ENCODE results near the gene DUSP7.

DNA sequence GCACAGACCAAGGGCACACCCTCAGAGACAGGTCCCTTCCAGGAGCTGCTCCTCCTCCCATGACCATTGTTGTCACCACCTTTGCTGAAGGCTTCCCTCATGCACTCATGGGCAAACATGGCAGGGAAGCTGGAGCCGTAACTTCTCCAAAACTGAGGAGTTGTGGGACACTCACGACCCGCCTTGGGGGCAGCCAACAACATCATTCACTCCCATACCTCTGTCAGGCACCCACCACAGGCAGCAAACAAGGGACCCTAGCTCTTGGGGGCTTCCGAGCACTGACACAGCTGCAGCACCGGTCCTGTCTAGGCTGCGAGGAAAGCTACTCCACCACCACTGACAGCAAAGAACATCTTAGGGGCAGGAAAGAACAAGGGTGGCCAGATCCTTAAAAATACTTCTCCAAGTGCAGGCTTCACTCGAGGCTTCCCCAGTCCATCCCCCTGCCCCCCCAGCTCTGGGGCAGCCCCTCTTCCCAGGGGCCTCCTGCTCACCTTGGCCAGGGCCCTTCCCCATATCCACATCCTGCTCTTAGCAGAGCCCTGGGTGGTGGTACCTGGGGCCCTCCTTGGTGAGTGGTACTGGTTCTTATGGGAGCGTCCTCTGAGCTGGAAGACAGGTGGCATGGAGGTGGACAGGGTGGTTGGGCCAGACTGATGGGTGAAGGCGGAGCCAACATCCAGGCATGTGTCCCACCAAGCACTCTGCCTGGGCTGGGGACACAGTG, 28.0 kb upstream of the DUSP7 start:
- no peak for TF ChIP-seq TAF1 (IDR thresholded peaks at IDR 0.05; ENCODE audit: borderline replicate concordance, insufficient read depth, low read length)
- no peak for TF ChIP-seq POLR2AphosphoS5 (IDR thresholded peaks at IDR 0.05; ENCODE audit: low read depth, low read length)
- TF ChIP-seq, protein P1, sequence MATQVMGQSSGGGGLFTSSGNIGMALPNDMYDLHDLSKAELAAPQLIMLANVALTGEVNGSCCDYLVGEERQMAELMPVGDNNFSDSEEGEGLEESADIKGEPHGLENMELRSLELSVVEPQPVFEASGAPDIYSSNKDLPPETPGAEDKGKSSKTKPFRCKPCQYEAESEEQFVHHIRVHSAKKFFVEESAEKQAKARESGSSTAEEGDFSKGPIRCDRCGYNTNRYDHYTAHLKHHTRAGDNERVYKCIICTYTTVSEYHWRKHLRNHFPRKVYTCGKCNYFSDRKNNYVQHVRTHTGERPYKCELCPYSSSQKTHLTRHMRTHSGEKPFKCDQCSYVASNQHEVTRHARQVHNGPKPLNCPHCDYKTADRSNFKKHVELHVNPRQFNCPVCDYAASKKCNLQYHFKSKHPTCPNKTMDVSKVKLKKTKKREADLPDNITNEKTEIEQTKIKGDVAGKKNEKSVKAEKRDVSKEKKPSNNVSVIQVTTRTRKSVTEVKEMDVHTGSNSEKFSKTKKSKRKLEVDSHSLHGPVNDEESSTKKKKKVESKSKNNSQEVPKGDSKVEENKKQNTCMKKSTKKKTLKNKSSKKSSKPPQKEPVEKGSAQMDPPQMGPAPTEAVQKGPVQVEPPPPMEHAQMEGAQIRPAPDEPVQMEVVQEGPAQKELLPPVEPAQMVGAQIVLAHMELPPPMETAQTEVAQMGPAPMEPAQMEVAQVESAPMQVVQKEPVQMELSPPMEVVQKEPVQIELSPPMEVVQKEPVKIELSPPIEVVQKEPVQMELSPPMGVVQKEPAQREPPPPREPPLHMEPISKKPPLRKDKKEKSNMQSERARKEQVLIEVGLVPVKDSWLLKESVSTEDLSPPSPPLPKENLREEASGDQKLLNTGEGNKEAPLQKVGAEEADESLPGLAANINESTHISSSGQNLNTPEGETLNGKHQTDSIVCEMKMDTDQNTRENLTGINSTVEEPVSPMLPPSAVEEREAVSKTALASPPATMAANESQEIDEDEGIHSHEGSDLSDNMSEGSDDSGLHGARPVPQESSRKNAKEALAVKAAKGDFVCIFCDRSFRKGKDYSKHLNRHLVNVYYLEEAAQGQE (IDR thresholded peaks at IDR 0.05; ENCODE audit: insufficient read depth in 1 of 2, low read depth in 2 of 2, low read length in 2 of 2) = no peak
- TF ChIP-seq SIN3A (IDR thresholded peaks at IDR 0.05; ENCODE audit: borderline replicate concordance, insufficient read depth, low read length) = no peak
- no peak for TF ChIP-seq FOXP2 (optimal IDR thresholded peaks at IDR 0.05; ENCODE audit: borderline replicate concordance, extremely low read depth, extremely low read length, insufficient read depth)
